Glutamatergic neuron (in vitro differentiated cells): ENCODE data around the gene CTDNEP1. TPM values are rescaled to one million over a fixed set of nuclear protein-coding genes. Genes with fewer than 3 reads are reported as not detected.

Experiments
- DNase-seq: peaks from one replicate; pipeline ENCODE4 v3.0.0; 2022
- H3K27ac Mint-ChIP-seq: one replicate; pipeline ENCODE4 v1.8.0; 2020; ENCODE audit warnings: mild to moderate bottlenecking, mixed read lengths, inconsistent platforms; ENCODE audit not compliant: unreplicated experiment
- H3K27me3 Mint-ChIP-seq: one replicate; pipeline ENCODE4 v1.8.0; 2020; ENCODE audit warnings: mild to moderate bottlenecking, moderate library complexity, mixed read lengths, inconsistent platforms; ENCODE audit not compliant: unreplicated experiment
- H3K36me3 Mint-ChIP-seq: one replicate; pipeline ENCODE4 v1.8.0; 2020; ENCODE audit warnings: mild to moderate bottlenecking, mixed read lengths, inconsistent platforms; ENCODE audit not compliant: unreplicated experiment
- H3K4me1 Mint-ChIP-seq: one replicate; pipeline ENCODE4 v1.8.0; 2020; ENCODE audit warnings: mild to moderate bottlenecking, low read depth, mixed read lengths, inconsistent platforms; ENCODE audit not compliant: unreplicated experiment
- H3K4me3 Mint-ChIP-seq: one replicate; pipeline ENCODE4 v1.8.0; 2020; ENCODE audit warnings: mild to moderate bottlenecking, mixed read lengths, inconsistent platforms; ENCODE audit not compliant: unreplicated experiment
- H3K9me3 Mint-ChIP-seq: one replicate; pipeline ENCODE4 v1.8.0; 2020; ENCODE audit warnings: mild to moderate bottlenecking, moderate library complexity, mixed read lengths, inconsistent platforms; ENCODE audit not compliant: unreplicated experiment
- CTCF ChIP-seq: fragments of 200-600 bp; sonication (generic); IDR thresholded peaks from one replicate; pipeline ENCODE4 v1.5.0; 2021; ENCODE audit not compliant: partially characterized antibody, unreplicated experiment
- total RNA-seq: library from RNA; stranded (reverse); fragmentation: NEBNext Ultra II Directional; extraction: Animal tissue kit (Norgen Biotek cat#: 25700); gene quantifications from one replicate; pipeline ENCODE4 v1.2.1, GENCODE V29; 2021; ENCODE audit not compliant: unreplicated experiment

The CTDNEP1 gene
- total RNA-seq, 1 donor from 2014 or later: 185 TPM

GRCh38 chr17:7235693-7236665 lies 15.6 kb downstream of the CTDNEP1 start:
- peaks cover 26% of the 10 kb centered on the region for H3K27me3 Mint-ChIP-seq
- no peak overlapping the region for H3K27ac Mint-ChIP-seq

GRCh38 chr17:7234083-7234951 lies 17.2 kb downstream of the CTDNEP1 start, which contains the start of gene DVL2:
TSS of gene DVL2 (minus strand) at chr17:7234517. CDS start at chr17:7234262, 255 bp downstream.
- Mint-ChIP-seq H3K27me3 (peaks cover 26% of the 10 kb centered on the region), H3K4me3 (peak within 1 kb of the TSS; percentile 92), H3K36me3 (peaks cover 6% of the 10 kb centered on the region), H3K9me3 (peaks cover 22% of the 10 kb centered on the region), H3K27ac (peak within 1 kb of the TSS; percentile 89), H3K4me1 (peaks cover 24% of the 10 kb centered on the region)
- DNase-seq: peak; percentile 94
- TF ChIP-seq CTCF: no peak

More at GRCh38 chr17:7235693-7236665, 15.6 kb downstream of the CTDNEP1 start:
- peaks cover 30% of the 10 kb centered on the region for H3K9me3 Mint-ChIP-seq
- peak overlapping the region; percentile 87 for H3K4me3 Mint-ChIP-seq
- TF ChIP-seq CTCF: no peak
- H3K4me1 Mint-ChIP-seq: peaks cover 29% of the 10 kb centered on the region
- peaks cover 9% of the 10 kb centered on the region for H3K36me3 Mint-ChIP-seq
- no peak for DNase-seq

- Mint-ChIP-seq H3K9me3 (peaks cover 20% of the 10 kb centered on the region), H3K36me3 (peaks cover 6% of the 10 kb centered on the region), H3K27me3 (peaks cover 26% of the 10 kb centered on the region), H3K4me3 (peak overlapping the region; percentile 92), H3K27ac (peak overlapping the region; percentile 81), H3K4me1 (peaks cover 24% of the 10 kb centered on the region)
- TF ChIP-seq CTCF: no peak
- no peak for DNase-seq
These were observed 17.8 kb downstream of the CTDNEP1 start for GRCh38 chr17:7233701-7234082.

GRCh38 chr17:7232114-7232513 lies 19.4 kb downstream of the CTDNEP1 start:
- TF ChIP-seq CTCF: no peak
- peaks cover 27% of the 10 kb centered on the region for H3K27me3 Mint-ChIP-seq
- peaks cover 17% of the 10 kb centered on the region for H3K9me3 Mint-ChIP-seq
- H3K27ac Mint-ChIP-seq: peak overlapping the region; percentile 18
- H3K4me3 Mint-ChIP-seq: peak overlapping the region; percentile 72
- peaks cover 5% of the 10 kb centered on the region for H3K36me3 Mint-ChIP-seq
- H3K4me1 Mint-ChIP-seq: peaks cover 21% of the 10 kb centered on the region
- DNase-seq: no peak
